Islet of Langerhans (tissue), 1 donor: ENCODE measurements around the gene GRIN2A.

Experiments
- FAIRE-seq: peaks from one replicate; lab custom pipeline; 2011; peaks lifted over from hg19 to GRCh38; lab: Jason Lieb, UNC

Gene GRIN2A

GRCh38 chr16:10182222-10183053 is at the start of gene GRIN2A:
Gene GRIN2A, minus strand, starts transcription at chr16:10182428. Its CDS starts 2,017 bp downstream, at chr16:10180411.
- FAIRE-seq, result no peak

DNA sequence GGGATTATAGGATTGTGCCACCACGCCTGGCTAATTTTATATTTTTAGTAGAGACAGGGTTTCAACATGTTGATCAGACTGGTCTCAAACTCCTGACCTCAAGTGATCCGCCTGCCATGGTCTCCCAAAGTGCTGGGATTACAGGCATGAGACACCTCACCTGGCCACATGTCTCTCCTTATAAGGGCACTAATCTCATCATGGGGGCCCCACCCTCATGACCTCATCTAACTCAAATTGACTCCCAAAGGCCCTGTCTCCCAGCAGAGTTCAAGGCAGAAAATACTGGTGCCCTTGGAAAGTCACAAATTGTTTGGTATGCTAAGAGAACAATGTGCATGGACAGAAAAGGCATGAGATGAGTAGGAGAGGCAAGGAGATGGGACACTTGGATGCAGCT is 49.3 kb upstream of the GRIN2A start:
- FAIRE-seq, result no peak

DNA sequence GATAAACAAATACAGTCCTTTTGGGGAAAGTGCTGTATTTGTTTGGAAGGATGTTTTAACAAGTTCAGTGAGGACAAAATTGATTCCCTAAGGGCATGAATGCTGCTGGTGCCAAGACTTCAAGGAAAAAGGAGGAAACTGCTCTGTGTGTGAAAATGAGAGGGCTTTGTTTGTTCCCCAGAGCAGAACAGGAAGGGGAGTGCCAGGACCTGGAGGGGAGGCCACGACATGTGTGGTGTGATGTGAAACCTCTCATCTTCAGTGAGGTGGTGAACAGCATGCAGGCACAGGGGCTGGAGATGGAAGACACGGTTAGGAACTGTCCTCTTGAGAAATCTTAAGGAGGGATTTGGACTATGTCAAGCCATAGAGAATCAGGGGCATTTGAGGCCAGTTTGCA is 46.6 kb upstream of the GRIN2A start:
- no peak for FAIRE-seq

DNA sequence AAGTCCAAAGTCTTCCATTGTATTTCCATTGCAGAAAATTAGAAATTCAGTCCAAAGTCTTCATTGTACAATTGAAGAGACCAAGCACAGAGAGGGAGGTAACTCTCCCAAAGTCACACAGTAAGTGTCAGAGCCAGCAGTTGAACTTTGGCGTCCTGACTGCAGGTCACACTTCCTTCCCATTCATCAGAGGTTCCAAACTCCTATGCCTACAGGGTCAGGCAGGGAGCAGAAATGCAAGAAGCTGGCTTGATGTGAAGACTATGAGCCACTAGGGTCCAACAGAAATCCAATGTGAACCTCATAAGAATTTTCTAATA is 44.7 kb upstream of the GRIN2A start:
- no peak for FAIRE-seq

- no peak for FAIRE-seq
Observed at GRCh38 chr16:10226141-10226986, 44.1 kb upstream of the GRIN2A start.

DNA sequence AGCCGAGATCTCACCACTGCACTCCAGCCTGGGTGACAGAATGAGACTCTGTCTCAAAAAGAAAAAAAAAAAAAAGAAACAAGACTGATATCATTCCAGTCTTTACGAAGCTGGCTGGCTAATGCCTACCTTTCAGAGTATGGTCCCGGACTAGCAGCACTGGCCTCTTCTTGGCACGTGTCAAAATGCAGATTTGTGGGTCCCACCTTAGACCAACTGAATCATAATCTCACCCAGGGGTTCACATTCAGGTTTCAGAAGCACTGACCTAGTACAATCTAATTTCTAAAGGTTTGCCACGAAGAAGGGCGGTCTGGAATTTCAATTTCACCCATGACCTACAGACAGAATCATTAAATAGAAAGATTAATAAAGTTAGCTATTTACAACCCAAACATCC is 43.4 kb upstream of the GRIN2A start:
- FAIRE-seq, result no peak

DNA sequence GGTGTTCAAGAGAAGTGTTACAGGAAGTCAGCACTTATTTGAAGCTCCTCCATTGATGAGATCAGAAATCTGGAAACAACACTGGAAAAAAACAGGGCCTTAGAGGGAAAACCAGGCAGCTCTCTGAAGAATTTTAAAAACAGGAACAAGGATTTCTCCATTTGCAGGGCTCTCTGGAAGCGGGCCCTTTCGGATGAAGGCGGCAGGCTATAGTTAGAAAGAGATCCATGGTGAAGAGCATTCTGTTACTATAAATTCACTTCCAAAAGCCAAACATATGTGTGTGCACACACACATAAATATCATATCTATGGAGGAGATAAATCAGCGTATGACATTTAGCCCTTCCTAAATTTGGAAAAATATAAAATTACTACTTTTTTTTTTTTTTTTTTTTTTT is 42.6 kb upstream of the GRIN2A start:
- no peak for FAIRE-seq

- no peak for FAIRE-seq
Observed at GRCh38 chr16:10220942-10221341, 38.7 kb upstream of the GRIN2A start.

- FAIRE-seq, result no peak
Observed at GRCh38 chr16:10219742-10220141, 37.5 kb upstream of the GRIN2A start.

DNA sequence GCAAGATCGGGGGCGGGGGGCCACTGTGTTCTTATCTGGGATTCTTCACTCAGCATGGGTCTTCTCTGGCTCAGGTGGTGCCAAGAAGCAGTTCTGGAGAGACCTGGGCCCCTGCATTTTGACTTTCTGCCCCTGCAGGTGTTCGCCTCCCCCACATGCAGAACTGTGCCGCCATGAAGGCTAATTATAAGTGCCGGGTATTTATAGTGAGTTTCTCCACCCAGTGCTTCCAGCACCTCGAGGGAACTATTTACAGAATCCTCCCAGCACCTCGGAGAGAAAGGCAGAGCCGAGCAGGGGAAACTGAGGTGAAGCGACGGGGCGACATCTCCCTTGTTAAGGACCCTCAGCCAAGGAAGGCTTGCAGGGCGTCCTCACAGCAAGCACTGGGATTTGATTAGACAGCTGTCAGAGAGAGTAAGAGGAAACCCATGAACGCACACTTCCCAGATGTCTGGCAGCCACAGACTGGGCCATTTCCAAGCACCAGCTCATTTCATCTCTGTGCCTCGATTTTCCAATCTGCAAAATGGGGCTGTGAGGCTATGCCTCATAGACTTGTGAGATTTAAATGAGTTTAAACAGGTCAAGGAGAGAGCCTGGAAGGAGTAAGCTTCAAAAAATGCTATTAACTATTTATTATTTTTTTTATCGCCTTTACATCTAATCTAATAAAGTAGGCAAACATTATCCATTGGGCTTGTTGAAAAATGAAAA is 36.4 kb upstream of the GRIN2A start:
- no peak for FAIRE-seq

- no peak for FAIRE-seq
Observed at GRCh38 chr16:10213748-10214147, 31.5 kb upstream of the GRIN2A start.

GRCh38 chr16:10210944-10211343 is 28.7 kb upstream of the GRIN2A start:
- no peak for FAIRE-seq

- FAIRE-seq, result no peak
Observed at GRCh38 chr16:10206865-10207264, 24.6 kb upstream of the GRIN2A start.

DNA sequence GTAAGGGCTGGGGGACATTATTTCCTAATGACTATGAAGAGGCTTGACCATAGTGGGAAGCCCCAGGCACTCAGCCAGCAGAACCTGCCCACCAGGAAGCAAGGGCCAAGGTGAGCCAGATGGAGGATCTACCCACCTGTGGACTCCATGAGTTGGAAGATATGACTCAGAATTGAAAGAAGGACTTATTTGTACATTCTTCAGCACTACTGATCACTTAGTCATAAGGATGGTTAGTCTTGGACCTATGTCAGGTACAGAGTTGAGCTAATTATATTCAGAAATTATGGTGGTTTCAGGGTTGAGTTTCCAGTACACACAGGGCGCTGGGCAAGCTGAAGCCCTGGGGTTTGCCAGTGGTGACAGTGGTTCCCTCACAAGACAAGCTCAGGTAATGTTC is 24.0 kb upstream of the GRIN2A start:
- no peak for FAIRE-seq

DNA sequence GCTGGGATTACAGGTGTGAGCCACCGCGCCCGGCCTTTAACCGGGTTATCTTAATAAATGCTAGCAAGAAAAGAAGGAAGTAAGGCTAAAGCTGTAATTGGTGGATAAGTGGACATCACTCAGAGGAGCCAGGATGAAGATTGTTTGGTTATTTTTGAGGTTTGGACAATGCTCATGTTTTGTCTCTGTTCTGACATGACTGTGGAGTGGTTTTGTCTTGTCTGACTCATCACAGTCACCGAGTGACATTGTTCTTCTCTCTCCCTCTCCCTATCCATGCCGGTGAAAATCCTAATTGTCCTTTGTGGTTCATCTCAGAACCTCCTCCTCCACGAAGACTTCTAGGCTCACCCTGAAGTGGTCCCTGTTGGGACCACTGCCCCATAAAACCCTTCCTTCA is 23.5 kb upstream of the GRIN2A start:
- no peak for FAIRE-seq

DNA sequence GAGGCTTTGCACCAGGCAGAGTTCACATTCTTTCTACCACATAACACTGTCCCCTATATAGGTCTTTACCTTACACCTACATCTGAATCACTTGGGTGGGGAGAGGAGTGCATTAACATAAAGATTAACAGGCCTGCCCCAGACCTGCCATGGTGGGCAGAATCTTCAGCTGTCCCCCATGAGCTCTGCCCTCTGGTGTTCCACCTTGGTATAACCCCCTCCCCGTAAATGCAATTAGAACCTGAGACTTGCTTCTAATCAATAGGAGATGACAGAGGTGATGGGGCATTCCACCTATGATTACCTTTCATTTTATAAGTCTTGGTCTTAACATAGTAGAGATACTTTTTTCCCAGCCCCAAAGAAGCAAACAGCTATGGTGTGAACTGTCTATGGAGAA is 20.4 kb upstream of the GRIN2A start:
- FAIRE-seq, result no peak

DNA sequence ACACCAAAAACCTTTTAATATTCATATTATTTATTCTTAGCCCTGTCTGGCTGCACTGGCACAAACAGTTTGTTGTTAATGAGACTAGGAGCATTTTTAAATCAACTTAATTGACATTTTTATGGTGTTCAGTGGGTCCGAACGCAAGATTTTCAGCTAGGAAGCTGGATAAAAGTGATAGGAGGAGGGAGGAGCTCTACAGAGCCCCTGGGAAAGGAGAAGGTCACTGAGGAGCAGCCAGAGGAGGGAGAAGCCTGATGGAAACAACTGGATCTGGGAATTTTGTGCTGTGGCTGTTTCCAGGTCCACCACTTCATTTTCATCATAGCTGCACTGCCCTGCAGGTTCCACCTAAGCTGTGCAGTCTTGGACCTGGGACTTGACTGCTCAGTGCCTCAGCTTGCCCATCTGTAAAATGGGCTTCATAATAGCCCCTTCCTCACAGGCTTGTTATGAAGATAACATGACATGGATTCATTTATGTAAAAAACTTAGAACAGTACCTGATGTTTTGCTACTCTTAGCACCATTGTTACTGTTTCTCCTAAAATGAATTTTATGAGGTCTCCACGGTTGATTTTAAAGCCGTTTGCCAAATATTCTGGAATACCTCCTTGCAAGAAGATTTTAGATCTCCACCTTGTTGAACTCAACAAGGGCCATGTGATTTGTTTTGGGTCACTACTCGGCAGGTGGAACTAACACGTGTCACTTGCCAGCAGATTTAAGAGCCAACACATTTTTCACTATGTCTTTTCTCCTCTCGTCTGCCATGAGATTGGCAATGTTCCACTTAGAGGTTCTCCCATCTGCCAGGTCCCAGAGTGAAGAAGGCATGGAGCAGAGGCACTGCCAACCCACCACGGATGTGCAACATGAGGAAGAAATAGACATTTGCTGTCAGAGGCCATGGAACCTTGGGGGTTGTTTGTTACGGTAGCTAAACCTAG is 18.7 kb upstream of the GRIN2A start:
- no peak for FAIRE-seq

DNA sequence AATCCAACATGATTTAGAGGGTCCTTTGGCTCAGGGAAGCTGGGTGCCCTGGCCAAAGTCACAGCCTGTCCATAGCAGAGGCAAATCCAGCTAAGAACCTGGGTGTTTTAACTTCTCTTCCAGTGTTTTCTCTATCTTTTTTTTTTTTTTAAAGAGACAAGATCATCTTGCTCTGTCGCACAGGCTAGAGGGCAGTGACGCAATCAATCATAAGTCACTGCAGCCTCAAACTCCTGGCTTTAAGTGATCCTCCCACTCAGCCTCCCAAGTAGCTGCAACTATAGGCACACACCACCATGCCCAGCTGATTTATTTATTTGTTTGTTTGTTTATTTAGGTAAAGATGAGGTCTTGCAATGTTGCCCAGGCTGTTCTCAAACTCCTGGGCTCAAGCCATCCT is 14.8 kb upstream of the GRIN2A start:
- FAIRE-seq, result no peak

DNA sequence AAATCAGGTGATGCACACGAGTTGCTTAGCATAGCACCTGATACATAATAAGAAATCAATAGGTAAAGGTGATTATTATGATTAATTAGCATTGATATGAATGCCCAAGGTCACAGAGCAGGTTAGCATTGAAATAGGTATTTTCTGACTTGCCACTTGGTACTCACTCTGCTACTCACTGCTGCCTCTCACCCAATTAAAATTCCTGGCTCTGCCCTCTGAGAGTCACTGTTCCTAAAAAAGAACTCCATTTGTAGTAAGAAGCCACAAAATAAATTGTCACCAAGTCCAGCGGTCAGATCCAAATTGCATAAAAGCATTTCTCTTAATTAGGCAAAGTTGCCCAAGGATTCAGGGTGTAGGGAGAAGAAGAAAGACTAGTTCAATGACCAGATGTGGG is 8.9 kb upstream of the GRIN2A start:
- FAIRE-seq, result no peak

- FAIRE-seq, result no peak
Observed at GRCh38 chr16:10189861-10190390, 7.7 kb upstream of the GRIN2A start.

DNA sequence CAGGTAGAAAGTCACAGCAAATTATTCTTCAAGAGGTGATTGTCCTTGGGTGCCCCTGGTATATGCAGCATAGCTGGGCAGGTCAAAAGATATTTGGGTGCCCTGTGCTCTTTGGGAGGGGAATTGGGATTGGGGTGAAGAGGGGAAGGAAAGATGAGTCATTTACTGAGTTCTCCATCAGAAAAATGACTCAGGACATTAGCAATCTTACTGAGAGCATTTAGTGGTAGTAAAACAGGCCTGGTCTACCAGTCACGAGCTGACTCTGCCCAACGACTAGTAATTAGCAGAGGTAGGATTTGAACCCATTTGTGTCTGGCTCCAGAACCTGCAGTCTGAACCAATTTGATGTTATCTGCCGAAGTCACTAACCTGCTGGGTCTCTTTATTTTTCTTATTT is 6.0 kb upstream of the GRIN2A start:
- FAIRE-seq, result no peak
